Activated CD8-positive, alpha-beta T cell treated with anti-CD3 and anti-CD28 coated beads for 36 hours (primary cell): Measurements from ENCODE around the gene XXYLT1. TPM values are rescaled to one million over a fixed set of nuclear protein-coding genes. Genes with fewer than 3 reads are reported as not detected.

Experiments
- ATAC-seq: fragments of 200-7000 bp; cut with Tn5 transposase; one replicate; pipeline ENCODE4 v1.10.0; 2021; ENCODE audit warnings: mild to moderate bottlenecking, moderate library complexity
- CTCF ChIA-PET: fragments of 350-600 bp; sonication (Branson Sonifier 250); formaldehyde crosslinking; loops from one replicate; lab custom pipeline; 2021; ENCODE audit warnings: antibody characterized with exemption; lab: Charles Lee
- POLR2A ChIA-PET: fragments of 350-600 bp; sonication (Branson Sonifier 250); formaldehyde crosslinking; loops from one replicate; lab custom pipeline; 2021; ENCODE audit warnings: antibody characterized with exemption; lab: Charles Lee
- DNase-seq: peaks from one replicate; pipeline ENCODE4 v3.0.0-alpha.2; 2020
- H3K27ac Mint-ChIP-seq: one replicate; pipeline ENCODE4 v1.8.0; 2021; ENCODE audit warnings: mild to moderate bottlenecking, mixed read lengths
- H3K27me3 Mint-ChIP-seq: one replicate; pipeline ENCODE4 v1.8.0; 2021; ENCODE audit warnings: mixed read lengths
- H3K36me3 Mint-ChIP-seq: one replicate; pipeline ENCODE4 v1.8.0; 2021; ENCODE audit warnings: low read depth, mixed read lengths
- H3K4me1 Mint-ChIP-seq: one replicate; pipeline ENCODE4 v1.8.0; 2021; ENCODE audit warnings: low read depth, mixed read lengths
- H3K4me3 Mint-ChIP-seq: one replicate; pipeline ENCODE4 v1.8.0; 2021; ENCODE audit warnings: mild to moderate bottlenecking, moderate library complexity, mixed read lengths
- H3K9me3 Mint-ChIP-seq: one replicate; pipeline ENCODE4 v1.8.0; 2021; ENCODE audit warnings: mixed read lengths
- intact Hi-C: fragments of 100-400 bp; cut with micrococcal nuclease; formaldehyde crosslinking; loops from one replicate; pipeline ENCODE4 v1.10.0; 2022
- total RNA-seq, 2 experiments: library from RNA; stranded (reverse); gene quantifications; one replicate each; pipeline ENCODE4 v1.2.3, GENCODE V29; 2021
- TF ChIP-seq, protein P1 (sequence below): fragments of 200-600 bp; IDR thresholded peaks from one replicate; pipeline ENCODE4 v1.8.0; 2022; ENCODE audit warnings: antibody characterized with exemption, mild to moderate bottlenecking

XXYLT1 gene
- total RNA-seq, 2 experiments from 2014 or later = 8.4 to 9.6 TPM

DNA sequence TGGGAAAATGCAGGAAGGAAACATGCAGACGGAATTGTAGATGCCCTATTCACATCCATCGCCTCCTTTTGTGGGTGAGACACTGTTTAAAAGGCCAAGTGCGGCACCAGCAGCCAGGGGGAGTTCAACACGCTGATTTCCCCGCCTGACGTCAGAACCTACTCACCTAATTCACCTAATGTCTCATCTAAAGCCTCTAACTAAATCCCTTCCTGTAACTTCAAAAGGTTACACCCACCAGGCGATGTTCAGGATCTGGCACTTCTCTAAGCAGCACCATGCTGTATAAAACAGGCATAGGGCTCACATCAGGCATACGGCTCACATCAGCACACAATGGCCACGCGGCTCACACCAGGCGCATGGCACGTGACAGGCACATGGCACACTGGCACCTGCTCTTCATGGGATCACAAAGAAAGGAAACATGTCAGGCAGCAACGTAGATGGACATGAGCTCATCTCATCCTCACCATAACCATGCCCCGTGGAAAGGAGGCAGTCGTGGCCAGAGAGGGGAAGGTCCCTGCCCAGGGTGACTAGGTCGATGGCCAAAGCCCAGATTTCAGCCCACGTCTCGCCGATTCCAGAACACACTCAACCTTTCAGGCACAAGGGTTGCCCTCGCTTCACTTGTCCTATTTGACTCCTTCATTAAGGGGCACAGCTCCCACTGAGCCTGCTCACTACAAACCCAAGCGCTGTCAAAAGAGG lies 21.7 kb downstream of the XXYLT1 start:
- Mint-ChIP-seq H3K36me3 (peaks cover 1% of the 10 kb centered on the region), H3K4me3 (no peak overlapping the region), H3K27me3 (no peaks in the 10 kb centered on the region), H3K4me1 (peaks cover 32% of the 10 kb centered on the region), H3K9me3 (no peaks in the 10 kb centered on the region), H3K27ac (no peak overlapping the region)
- ChIA-PET POLR2A (interaction anchor here (1.4 kb wide), 1 partner anchor 95 kb away, joined by 5 read pairs; no protein-coding TSS in a partner anchor), CTCF (interaction anchor here (0.7 to 1.6 kb wide), 4 partner anchors 21 to 567 kb away, joined by 3 to 6 read pairs (median 4); no protein-coding TSS in a partner anchor)
- TF ChIP-seq, protein P1, sequence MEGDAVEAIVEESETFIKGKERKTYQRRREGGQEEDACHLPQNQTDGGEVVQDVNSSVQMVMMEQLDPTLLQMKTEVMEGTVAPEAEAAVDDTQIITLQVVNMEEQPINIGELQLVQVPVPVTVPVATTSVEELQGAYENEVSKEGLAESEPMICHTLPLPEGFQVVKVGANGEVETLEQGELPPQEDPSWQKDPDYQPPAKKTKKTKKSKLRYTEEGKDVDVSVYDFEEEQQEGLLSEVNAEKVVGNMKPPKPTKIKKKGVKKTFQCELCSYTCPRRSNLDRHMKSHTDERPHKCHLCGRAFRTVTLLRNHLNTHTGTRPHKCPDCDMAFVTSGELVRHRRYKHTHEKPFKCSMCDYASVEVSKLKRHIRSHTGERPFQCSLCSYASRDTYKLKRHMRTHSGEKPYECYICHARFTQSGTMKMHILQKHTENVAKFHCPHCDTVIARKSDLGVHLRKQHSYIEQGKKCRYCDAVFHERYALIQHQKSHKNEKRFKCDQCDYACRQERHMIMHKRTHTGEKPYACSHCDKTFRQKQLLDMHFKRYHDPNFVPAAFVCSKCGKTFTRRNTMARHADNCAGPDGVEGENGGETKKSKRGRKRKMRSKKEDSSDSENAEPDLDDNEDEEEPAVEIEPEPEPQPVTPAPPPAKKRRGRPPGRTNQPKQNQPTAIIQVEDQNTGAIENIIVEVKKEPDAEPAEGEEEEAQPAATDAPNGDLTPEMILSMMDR = no peak
- intact Hi-C loops = no loop called here
- ATAC-seq = no peak
- DNase-seq = no peak

DNA sequence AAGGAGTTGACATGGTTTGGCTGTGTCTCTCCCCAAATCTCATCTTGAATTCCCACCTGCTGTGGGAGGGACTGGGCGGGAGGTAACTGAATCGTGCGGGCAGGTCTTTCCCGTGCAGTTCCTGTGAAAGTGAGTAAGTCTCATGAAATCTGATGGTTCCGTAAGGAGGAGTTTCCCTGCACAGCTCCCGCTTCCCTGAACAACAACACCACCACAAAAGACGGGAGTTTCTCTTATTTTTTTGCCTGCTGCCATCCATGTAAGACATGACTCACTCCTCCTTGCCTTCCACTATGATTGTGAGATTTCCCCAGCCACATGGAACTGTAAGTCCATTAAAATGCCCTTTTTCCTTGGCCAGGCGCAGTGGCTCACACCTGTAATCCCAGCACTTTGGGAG lies 22.7 kb downstream of the XXYLT1 start:
- TF ChIP-seq, protein P1 = no peak
- H3K27me3 Mint-ChIP-seq = no peaks in the 10 kb centered on the region
- H3K4me1 Mint-ChIP-seq = peaks cover 32% of the 10 kb centered on the region
- H3K9me3 Mint-ChIP-seq = no peaks in the 10 kb centered on the region
- ATAC-seq (no peak), DNase-seq (no peak)
- CTCF ChIA-PET = interaction anchor here (0.6 to 1.6 kb wide), 2 partner anchors 13 to 22 kb away, joined by 3 to 5 read pairs; no protein-coding TSS in a partner anchor
- intact Hi-C loops = no loop called here
- peaks cover 1% of the 10 kb centered on the region for H3K36me3 Mint-ChIP-seq
- POLR2A ChIA-PET = no interaction called here
- no peak overlapping the region for H3K4me3 Mint-ChIP-seq
- no peak overlapping the region for H3K27ac Mint-ChIP-seq

DNA sequence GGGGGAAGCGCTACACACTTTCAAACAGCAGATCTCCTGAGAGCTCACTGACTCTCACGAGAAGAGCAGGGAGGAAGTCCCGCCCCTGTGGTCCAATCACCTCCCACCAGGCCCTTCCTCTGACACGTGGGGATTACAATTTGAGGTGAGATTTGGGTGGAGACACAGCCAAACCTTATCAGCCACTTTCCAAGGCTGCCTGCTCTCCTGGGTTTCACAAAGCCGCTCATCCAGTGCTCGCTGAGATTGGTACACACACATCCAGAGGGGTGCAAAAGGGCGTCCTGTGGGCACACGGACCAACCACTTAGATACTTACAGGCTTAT lies 23.1 kb downstream of the XXYLT1 start:
- Mint-ChIP-seq H3K36me3 (peaks cover 1% of the 10 kb centered on the region), H3K27ac (peak overlapping the region; percentile 14), H3K4me1 (peaks cover 30% of the 10 kb centered on the region), H3K4me3 (no peak overlapping the region), H3K9me3 (no peaks in the 10 kb centered on the region), H3K27me3 (no peaks in the 10 kb centered on the region)
- TF ChIP-seq, protein P1 = no peak
- ATAC-seq (peak; percentile 23), DNase-seq (peak; percentile 30)
- ChIA-PET POLR2A (no interaction called here), CTCF (interaction anchor here (0.6 to 1.6 kb wide), 2 partner anchors 13 to 22 kb away, joined by 3 to 5 read pairs; no protein-coding TSS in a partner anchor)
- intact Hi-C loops = no loop called here

DNA sequence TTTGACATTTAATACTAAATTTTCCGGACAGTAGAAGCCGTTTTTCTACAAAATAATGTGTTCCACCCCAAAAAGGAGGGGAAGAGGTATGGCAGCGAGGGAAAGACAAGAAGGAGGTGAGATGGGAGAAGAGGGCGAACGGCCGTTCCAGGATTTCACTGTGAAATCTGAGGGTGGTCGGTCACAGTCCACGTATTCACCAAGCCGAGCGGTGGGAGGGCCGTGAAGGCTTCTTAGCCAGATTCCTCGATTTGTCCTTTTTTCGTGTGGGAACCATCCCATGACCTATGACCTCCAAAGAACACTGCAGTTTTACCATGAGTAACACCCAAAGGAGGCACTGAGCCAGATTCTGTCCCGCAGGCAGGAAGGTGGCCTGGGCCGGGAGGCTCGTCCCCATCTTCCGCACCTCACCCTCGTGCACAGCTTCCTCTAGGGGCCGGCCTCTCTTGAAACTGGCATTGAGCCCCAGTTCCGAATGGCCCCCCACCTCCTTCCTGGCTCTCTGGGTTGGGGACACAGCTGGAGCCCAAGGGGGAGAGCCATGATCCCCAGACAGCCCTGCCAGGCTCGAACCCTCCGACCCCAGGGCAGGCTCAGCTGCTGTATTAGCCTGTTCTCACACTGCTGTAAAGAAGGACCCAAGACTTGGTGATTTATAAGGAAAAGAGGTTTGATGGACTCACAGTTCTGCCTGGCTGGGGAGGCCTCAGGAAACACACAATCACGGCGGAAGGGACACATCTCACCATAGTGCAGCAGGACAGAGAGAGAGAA lies 23.7 kb downstream of the XXYLT1 start:
- CTCF ChIA-PET = no interaction called here
- Mint-ChIP-seq H3K4me1 (peaks cover 25% of the 10 kb centered on the region), H3K9me3 (no peaks in the 10 kb centered on the region), H3K27ac (peak overlapping the region; percentile 14), H3K4me3 (no peak overlapping the region), H3K27me3 (no peaks in the 10 kb centered on the region), H3K36me3 (peaks cover 1% of the 10 kb centered on the region)
- ATAC-seq (no peak), DNase-seq (no peak)
- POLR2A ChIA-PET = no interaction called here
- TF ChIP-seq, protein P1 = no peak
- intact Hi-C loops = no loop called here

DNA sequence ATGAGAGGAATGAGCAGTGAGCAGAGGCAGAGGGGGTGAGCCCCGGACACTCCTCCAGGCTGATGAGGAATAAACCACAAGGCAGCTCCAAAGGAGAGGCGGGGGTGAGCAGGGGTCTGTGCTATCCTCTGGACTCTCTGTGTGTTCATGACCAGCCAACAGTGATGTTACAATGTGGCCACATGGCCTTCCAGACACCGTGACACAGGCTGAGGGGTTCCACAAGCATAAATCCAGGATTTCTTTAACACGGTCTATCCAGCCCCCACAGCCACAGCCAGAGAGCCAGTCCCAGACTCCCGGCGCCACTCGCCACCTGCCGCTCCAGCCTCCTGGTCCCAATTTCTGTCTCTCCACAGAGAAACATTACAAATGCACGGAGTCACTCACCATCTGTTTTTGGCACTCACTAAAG lies 24.4 kb downstream of the XXYLT1 start:
- POLR2A ChIA-PET = no interaction called here
- intact Hi-C loops = no loop called here
- CTCF ChIA-PET = no interaction called here
- no peaks in the 10 kb centered on the region for H3K27me3 Mint-ChIP-seq
- TF ChIP-seq, protein P1 = no peak
- H3K4me3 Mint-ChIP-seq = no peak overlapping the region
- no peak for ATAC-seq
- no peaks in the 10 kb centered on the region for H3K9me3 Mint-ChIP-seq
- H3K4me1 Mint-ChIP-seq = peaks cover 20% of the 10 kb centered on the region
- H3K27ac Mint-ChIP-seq = no peak overlapping the region
- H3K36me3 Mint-ChIP-seq = peaks cover 1% of the 10 kb centered on the region
- no peak for DNase-seq
